Measurements from ENCODE around the gene CNTN2. TPM values are rescaled to one million over a fixed set of nuclear protein-coding genes. Genes with fewer than 3 reads are reported as not detected.

Gene CNTN2
- total RNA-seq, 1 experiment from 2014 or later, result not detected

GRCh38 chr1:205066141-205066818 lies 23.3 kb downstream of the CNTN2 start:
- CTCF ChIA-PET, result interaction anchor here (1.2 kb wide), 1 partner anchor 74 kb away, joined by 4 read pairs; no protein-coding TSS in a partner anchor
- Mint-ChIP-seq H3K9me3 (ENCODE audit: low read depth, unreplicated experiment) (no peaks in the 10 kb centered on the region), H3K36me3 (ENCODE audit: insufficient read depth, unreplicated experiment) (no peaks in the 10 kb centered on the region), H3K4me1 (ENCODE audit: low read depth, unreplicated experiment) (no peaks in the 10 kb centered on the region), H3K27ac (ENCODE audit: unreplicated experiment) (no peak overlapping the region), H3K4me3 (ENCODE audit: low read depth, unreplicated experiment) (no peak overlapping the region), H3K27me3 (ENCODE audit: unreplicated experiment) (peaks cover 47% of the 10 kb centered on the region)
- no TSS peak for BruUV-seq (replicated peaks)
- TF ChIP-seq CTCF (IDR thresholded peaks at IDR 0.05; ENCODE audit: unreplicated experiment), result no peak
- DNase-seq, result no peak
- intact Hi-C loops (cut with micrococcal nuclease; ENCODE audit: unreplicated experiment), result no loop called here

- no peak for TF ChIP-seq CTCF (IDR thresholded peaks at IDR 0.05; ENCODE audit: unreplicated experiment)
- intact Hi-C loops (cut with micrococcal nuclease; ENCODE audit: unreplicated experiment), result no loop called here
- DNase-seq, result no peak
- Mint-ChIP-seq H3K27ac (ENCODE audit: unreplicated experiment) (no peak overlapping the region), H3K36me3 (ENCODE audit: insufficient read depth, unreplicated experiment) (no peaks in the 10 kb centered on the region), H3K9me3 (ENCODE audit: low read depth, unreplicated experiment) (no peaks in the 10 kb centered on the region), H3K4me1 (ENCODE audit: low read depth, unreplicated experiment) (no peaks in the 10 kb centered on the region), H3K27me3 (ENCODE audit: unreplicated experiment) (peaks cover 47% of the 10 kb centered on the region), H3K4me3 (ENCODE audit: low read depth, unreplicated experiment) (no peak overlapping the region)
- CTCF ChIA-PET, result no interaction called here
- BruUV-seq (replicated peaks), result no TSS peak
These were observed 24.0 kb downstream of the CNTN2 start for GRCh38 chr1:205067031-205067430.

GRCh38 chr1:205068001-205068400 lies 25.0 kb downstream of the CNTN2 start:
- no peak for DNase-seq
- Mint-ChIP-seq H3K9me3 (ENCODE audit: low read depth, unreplicated experiment) (no peaks in the 10 kb centered on the region), H3K36me3 (ENCODE audit: insufficient read depth, unreplicated experiment) (no peaks in the 10 kb centered on the region), H3K27ac (ENCODE audit: unreplicated experiment) (no peak overlapping the region), H3K4me1 (ENCODE audit: low read depth, unreplicated experiment) (no peaks in the 10 kb centered on the region), H3K4me3 (ENCODE audit: low read depth, unreplicated experiment) (no peak overlapping the region), H3K27me3 (ENCODE audit: unreplicated experiment) (peaks cover 43% of the 10 kb centered on the region)
- BruUV-seq (replicated peaks), result no TSS peak
- intact Hi-C loops (cut with micrococcal nuclease; ENCODE audit: unreplicated experiment), result no loop called here
- CTCF ChIA-PET, result interaction anchor here (0.7 kb wide), 1 partner anchor 113 kb away, joined by 4 read pairs; no protein-coding TSS in a partner anchor
- no peak for TF ChIP-seq CTCF (IDR thresholded peaks at IDR 0.05; ENCODE audit: unreplicated experiment)

- no peaks in the 10 kb centered on the region for H3K4me1 Mint-ChIP-seq (ENCODE audit: low read depth, unreplicated experiment)
- H3K27ac Mint-ChIP-seq (ENCODE audit: unreplicated experiment), result no peak overlapping the region
- intact Hi-C loops (cut with micrococcal nuclease; ENCODE audit: unreplicated experiment), result no loop called here
- CTCF ChIA-PET, result interaction anchor here (0.7 kb wide), 1 partner anchor 114 kb away, joined by 4 read pairs; no protein-coding TSS in a partner anchor
- H3K36me3 Mint-ChIP-seq (ENCODE audit: insufficient read depth, unreplicated experiment), result no peaks in the 10 kb centered on the region
- TF ChIP-seq CTCF (IDR thresholded peaks at IDR 0.05; ENCODE audit: unreplicated experiment), result no peak
- H3K9me3 Mint-ChIP-seq (ENCODE audit: low read depth, unreplicated experiment), result no peaks in the 10 kb centered on the region
- no peak for DNase-seq
- no peak overlapping the region for H3K4me3 Mint-ChIP-seq (ENCODE audit: low read depth, unreplicated experiment)
- no TSS peak for BruUV-seq (replicated peaks)
- peaks cover 38% of the 10 kb centered on the region for H3K27me3 Mint-ChIP-seq (ENCODE audit: unreplicated experiment)
These were observed 25.5 kb downstream of the CNTN2 start for GRCh38 chr1:205068457-205069040.
